Lower lobe of right lung (tissue), 2 donors: ENCODE measurements around the gene EPS8L2. TPM values are rescaled to one million over a fixed set of nuclear protein-coding genes. Genes with fewer than 3 reads are reported as not detected.

Experiments
- ATAC-seq, 2 donors: fragments of 200-7000 bp; cut with Tn5 transposase; one replicate each; pipeline ENCODE4 v1.9.1; 2020 to 2022; ENCODE audit warnings: mild to moderate bottlenecking in 2 of 2, moderate library complexity in 2 of 2
- DNase-seq: peaks from one replicate; pipeline ENCODE4 v3.0.0-alpha.2; 2020
- H3K27ac ChIP-seq: fragments of 200-600 bp; one replicate; pipeline ENCODE4 v1.8.0; 2022
- H3K27me3 ChIP-seq: fragments of 200-600 bp; one replicate; pipeline ENCODE4 v1.8.0; 2022; ENCODE audit warnings: low read depth
- H3K36me3 ChIP-seq: fragments of 200-600 bp; one replicate; pipeline ENCODE4 v1.8.0; 2022; ENCODE audit warnings: mild to moderate bottlenecking
- H3K4me1 ChIP-seq: fragments of 200-600 bp; one replicate; pipeline ENCODE4 v1.8.0; 2022
- H3K4me3 ChIP-seq: fragments of 200-600 bp; one replicate; pipeline ENCODE4 v1.8.0; 2022; ENCODE audit warnings: mild to moderate bottlenecking
- H3K9me3 ChIP-seq: fragments of 200-600 bp; one replicate; pipeline ENCODE4 v1.8.0; 2022
- intact Hi-C: fragments of 100-400 bp; cut with DNase I; formaldehyde crosslinking; loops from one replicate; pipeline ENCODE4 v1.11.0; 2022
- total RNA-seq: library from RNA; stranded (reverse); fragmentation: NEBNext Ultra II Directional; extraction: Animal tissue kit (Norgen Biotek cat#: 25700); gene quantifications from one replicate; pipeline ENCODE4 v1.2.1, GENCODE V29; 2021
- TF ChIP-seq, protein P1 (sequence below): fragments of 200-600 bp; IDR thresholded peaks from one replicate; pipeline ENCODE4 v1.8.0; 2022; ENCODE audit warnings: antibody characterized with exemption, mild to moderate bottlenecking
- donor health status: DM: no; HTN: yes; CAD: no; lungs with severe emphysema.

The EPS8L2 gene
- total RNA-seq, 1 donor from 2014 or later, result 156 TPM

DNA sequence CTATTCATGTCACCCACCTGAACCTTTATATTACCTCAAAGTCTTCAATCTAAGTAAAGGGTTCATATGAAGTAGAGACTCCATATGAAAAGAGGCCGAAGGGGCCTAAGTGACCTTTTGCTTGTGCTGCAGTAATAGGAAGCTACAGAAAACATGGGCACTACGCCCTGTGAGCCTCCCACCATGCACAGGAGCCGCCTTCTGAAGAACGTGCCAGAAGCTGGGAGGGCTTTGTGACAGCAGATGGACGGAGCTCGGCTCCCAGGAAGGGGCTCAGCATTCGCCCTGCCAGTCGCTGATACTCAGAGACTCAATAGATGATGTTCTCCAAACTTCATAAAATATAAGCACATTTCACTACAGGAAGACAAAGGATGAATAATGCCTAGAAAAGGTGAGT lies 32.2 kb upstream of the EPS8L2 start:
- H3K9me3 ChIP-seq, result no peaks in the 10 kb centered on the region
- intact Hi-C loops, result no loop called here

DNA sequence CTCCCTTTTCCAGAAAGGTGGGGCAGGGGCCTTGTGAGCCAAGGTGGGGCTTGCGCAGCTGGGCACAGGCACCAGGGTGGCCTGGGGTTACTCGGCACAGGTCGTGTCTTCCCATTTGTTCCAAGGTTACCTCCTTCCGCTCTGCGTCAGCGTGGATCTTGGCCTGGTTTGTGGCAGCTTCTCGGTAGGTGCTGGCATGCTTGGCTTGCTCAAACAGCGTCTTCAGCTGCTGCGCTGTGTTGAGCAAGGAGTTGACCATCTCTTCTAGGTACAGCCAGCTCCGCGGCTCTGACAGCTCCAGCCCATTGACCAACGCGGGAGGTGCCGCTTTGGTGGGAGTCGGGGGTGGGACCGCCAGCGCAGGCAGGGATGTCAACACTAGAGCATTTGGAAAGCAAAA lies 31.6 kb upstream of the EPS8L2 start:
- Histone ChIP-seq H3K27ac (no peak overlapping the region), H3K27me3 (no peaks in the 10 kb centered on the region), H3K9me3 (no peaks in the 10 kb centered on the region), H3K4me3 (no peak overlapping the region), H3K4me1 (no peaks in the 10 kb centered on the region), H3K36me3 (peaks cover 62% of the 10 kb centered on the region)
- no peak for DNase-seq
- no peak for ATAC-seq
- intact Hi-C loops, result no loop called here
- TF ChIP-seq, protein P1, sequence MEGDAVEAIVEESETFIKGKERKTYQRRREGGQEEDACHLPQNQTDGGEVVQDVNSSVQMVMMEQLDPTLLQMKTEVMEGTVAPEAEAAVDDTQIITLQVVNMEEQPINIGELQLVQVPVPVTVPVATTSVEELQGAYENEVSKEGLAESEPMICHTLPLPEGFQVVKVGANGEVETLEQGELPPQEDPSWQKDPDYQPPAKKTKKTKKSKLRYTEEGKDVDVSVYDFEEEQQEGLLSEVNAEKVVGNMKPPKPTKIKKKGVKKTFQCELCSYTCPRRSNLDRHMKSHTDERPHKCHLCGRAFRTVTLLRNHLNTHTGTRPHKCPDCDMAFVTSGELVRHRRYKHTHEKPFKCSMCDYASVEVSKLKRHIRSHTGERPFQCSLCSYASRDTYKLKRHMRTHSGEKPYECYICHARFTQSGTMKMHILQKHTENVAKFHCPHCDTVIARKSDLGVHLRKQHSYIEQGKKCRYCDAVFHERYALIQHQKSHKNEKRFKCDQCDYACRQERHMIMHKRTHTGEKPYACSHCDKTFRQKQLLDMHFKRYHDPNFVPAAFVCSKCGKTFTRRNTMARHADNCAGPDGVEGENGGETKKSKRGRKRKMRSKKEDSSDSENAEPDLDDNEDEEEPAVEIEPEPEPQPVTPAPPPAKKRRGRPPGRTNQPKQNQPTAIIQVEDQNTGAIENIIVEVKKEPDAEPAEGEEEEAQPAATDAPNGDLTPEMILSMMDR, result no peak

More for the DNA sequence above, 32.2 kb upstream of the EPS8L2 start:
- TF ChIP-seq, protein P1, result no peak
- Histone ChIP-seq H3K4me3 (no peak overlapping the region), H3K36me3 (peaks cover 59% of the 10 kb centered on the region), H3K27me3 (no peaks in the 10 kb centered on the region), H3K27ac (no peak overlapping the region), H3K4me1 (no peaks in the 10 kb centered on the region)
- no peak for ATAC-seq
- DNase-seq, result no peak

DNA sequence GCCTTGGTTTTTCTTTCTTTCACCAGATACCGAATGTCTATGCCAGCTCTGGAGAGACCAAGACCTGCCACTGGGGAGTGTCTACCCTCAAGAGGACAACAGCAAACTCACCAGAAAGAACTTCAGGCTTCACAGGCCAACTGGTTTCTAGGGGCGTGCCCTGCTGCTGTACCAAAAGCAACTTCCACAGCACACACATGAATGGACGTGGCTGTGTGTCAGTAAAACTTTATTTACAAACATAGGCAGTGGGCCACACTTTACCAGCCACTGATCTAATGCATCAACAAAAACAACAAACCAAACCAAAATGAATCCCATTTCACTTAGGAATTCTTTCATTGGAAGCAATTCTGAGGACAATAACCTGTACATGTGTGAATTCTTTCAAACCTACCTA lies 27.7 kb upstream of the EPS8L2 start:
- no peak overlapping the region for H3K27ac ChIP-seq
- H3K4me1 ChIP-seq, result no peaks in the 10 kb centered on the region
- no peaks in the 10 kb centered on the region for H3K27me3 ChIP-seq
- DNase-seq, result no peak
- peaks cover 60% of the 10 kb centered on the region for H3K36me3 ChIP-seq
- H3K4me3 ChIP-seq, result no peak overlapping the region
- H3K9me3 ChIP-seq, result no peaks in the 10 kb centered on the region
- intact Hi-C loops, result no loop called here
- TF ChIP-seq, protein P1, result no peak
- no peak for ATAC-seq

DNA sequence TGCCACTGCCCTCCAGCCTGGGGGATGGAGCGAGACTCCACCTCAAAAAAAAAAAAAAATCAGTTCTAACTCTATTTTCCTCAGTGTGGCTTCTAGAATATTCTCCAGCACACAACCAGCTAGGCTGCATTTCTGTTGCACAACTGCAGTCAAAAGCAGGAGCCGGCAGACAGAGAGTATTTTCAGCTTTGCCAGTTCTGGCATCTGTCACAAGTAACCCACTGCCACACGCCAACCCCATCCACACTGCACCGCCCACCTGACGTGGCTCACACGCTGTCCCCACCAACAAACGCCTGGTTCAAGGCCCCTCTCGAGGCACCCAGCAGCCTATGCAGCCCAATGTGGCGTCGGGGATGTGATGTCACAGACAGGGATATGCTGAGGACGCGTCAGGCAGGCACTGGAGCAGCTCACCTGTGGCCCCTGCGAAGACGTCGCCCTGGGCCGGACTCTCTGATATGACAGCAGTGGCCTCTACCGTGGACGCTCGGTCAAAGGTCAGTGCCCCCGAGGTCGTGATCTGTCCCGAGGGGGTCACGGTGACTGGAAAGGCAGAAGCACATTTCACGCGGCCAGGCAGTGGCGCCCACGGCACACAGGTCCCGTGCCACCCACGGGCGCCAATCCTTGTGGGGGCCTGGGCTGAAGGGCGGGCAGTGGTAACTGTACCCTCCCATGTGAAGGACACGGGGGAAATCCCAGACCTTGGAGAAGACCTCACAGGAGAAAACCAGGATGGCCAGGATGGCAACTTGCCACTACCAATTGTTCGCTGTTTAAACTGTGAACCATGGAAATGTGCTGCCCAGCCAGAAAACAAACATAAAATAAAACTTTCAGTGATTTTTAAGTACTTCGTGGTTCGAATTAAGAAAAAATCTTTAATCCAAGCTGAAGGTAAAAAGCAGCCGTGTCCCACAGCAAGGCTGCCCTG lies 26.5 kb upstream of the EPS8L2 start:
- intact Hi-C loops, result no loop called here
- peak in 1 of 2 donors; percentile 27 for ATAC-seq
- Histone ChIP-seq H3K9me3 (no peaks in the 10 kb centered on the region), H3K27me3 (no peaks in the 10 kb centered on the region), H3K27ac (no peak overlapping the region), H3K36me3 (peaks cover 60% of the 10 kb centered on the region), H3K4me3 (no peak overlapping the region), H3K4me1 (no peaks in the 10 kb centered on the region)
- no peak for DNase-seq
- TF ChIP-seq, protein P1, result no peak

DNA sequence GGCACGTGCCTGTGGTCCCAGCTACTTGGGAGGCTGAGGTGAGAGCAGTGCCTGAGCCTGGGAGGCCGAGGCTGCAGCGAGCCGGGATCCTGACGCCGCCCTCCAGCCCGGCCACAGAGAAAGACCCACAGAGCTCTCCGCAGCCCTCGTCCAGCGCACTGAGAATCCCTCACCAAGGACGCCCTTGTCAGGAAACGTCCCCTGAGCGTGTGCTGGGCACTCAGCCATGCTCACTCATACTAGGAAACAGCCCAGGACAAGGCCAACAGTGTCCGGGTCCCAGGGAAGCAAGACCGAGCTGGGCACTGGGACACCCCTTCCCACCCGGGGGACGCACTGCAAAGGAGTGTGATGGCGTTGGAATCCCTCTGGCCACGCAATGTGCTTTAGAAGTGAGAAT lies 25.6 kb upstream of the EPS8L2 start:
- no peak overlapping the region for H3K27ac ChIP-seq
- ATAC-seq, result no peak
- no peak for DNase-seq
- intact Hi-C loops, result no loop called here
- H3K4me1 ChIP-seq, result no peaks in the 10 kb centered on the region
- H3K9me3 ChIP-seq, result no peaks in the 10 kb centered on the region
- H3K4me3 ChIP-seq, result no peak overlapping the region
- peaks cover 61% of the 10 kb centered on the region for H3K36me3 ChIP-seq
- no peaks in the 10 kb centered on the region for H3K27me3 ChIP-seq
- TF ChIP-seq, protein P1, result no peak
